ENCODE results near the gene CRTAC1. TPM values are rescaled to one million over a fixed set of nuclear protein-coding genes. Genes with fewer than 3 reads are reported as not detected.

Gene CRTAC1
- total and polyA plus RNA-seq, 9 of the 15 experiments (the other 6 are each of a cell fraction or from before 2014, with no cell fraction given): not detected

- in situ Hi-C loops (cut with MboI) (no loop called here), intact Hi-C loops (cut with micrococcal nuclease) (no loop called here)
- Histone ChIP-seq H3K79me2 (ENCODE audit: control insufficient read depth, insufficient read depth, low read length) (no peaks in the 10 kb centered on the region), H3K36me3 (ENCODE audit: control insufficient read depth, insufficient read depth, low read length) (no peaks in the 10 kb centered on the region), H3K27me3 (ENCODE audit: control insufficient read depth in 2 of 2, insufficient read depth in 2 of 2, low read length in 2 of 2) (peaks cover 5 to 34% of the 10 kb centered on the region in 2 experiments; a peak in 3 of 5 replicates), H3K4me3 (no peak overlapping the region), H3K9ac (ENCODE audit: insufficient read depth in 1 of 2, low read depth in 2 of 2, low read length in 2 of 2) (no peak overlapping the region), H3K9me3 (replicated peaks; ENCODE audit: control insufficient read depth, insufficient read depth, low read depth, low read length) (no peaks in the 10 kb centered on the region), H4K20me1 (replicated peaks; ENCODE audit: control insufficient read depth, insufficient read depth, low read length) (no peaks in the 10 kb centered on the region), H3K4me2 (ENCODE audit: insufficient read depth, low read length) (no peak overlapping the region), H3K9me1 (ENCODE audit: control insufficient read depth, insufficient read depth, low read length) (no peaks in the 10 kb centered on the region), H2AFZ (ENCODE audit: low read depth, low read length) (no peak overlapping the region), H3K27ac (ENCODE audit: extremely low read depth, low read depth, low read length) (no peak overlapping the region), H3K4me1 (replicated peaks in 1 of 2; ENCODE audit: control insufficient read depth in 2 of 2, insufficient read depth in 2 of 2, low read length in 2 of 2) (no peaks in the 10 kb centered on the region)
- WGBS (ENCODE audit: insufficient coverage, low coverage, missing lambda C conversion rate): 11% methylated on average over 3 of the region's 3 CpGs
- peak; percentile 76 for TF ChIP-seq ZFP36 (IDR thresholded peaks at IDR 0.05; ENCODE audit: low read depth, low read length, partially characterized antibody)
- no peak for TF ChIP-seq ELF4 (CRISPR knock-in tag; IDR thresholded peaks at IDR 0.05)
- TF ChIP-seq BCOR (IDR thresholded peaks at IDR 0.05): peak; percentile 48; the same call in 1 of the 2 replicates
- peak; percentile 89 for TF ChIP-seq RBM25 (IDR thresholded peaks at IDR 0.05; ENCODE audit: low read depth, low read length, severe bottlenecking)
- no peak for ATAC-seq
- no peak for FAIRE-seq
- no TSS peak for BruUV-seq (replicated peaks)
- ChIA-PET POLR2A (no interaction called here), CTCF (ENCODE audit: low intra/inter-chr PET ratio) (no interaction called here)
- DNase-seq (ENCODE audit: extremely low read depth in 1 of 4, low spot score in 3 of 4): no peak
These were observed 10.2 kb downstream of the CRTAC1 start for GRCh38 chr10:98020254-98020653.

GRCh38 chr10:98019784-98020183 lies 10.6 kb downstream of the CRTAC1 start:
- FAIRE-seq: no peak
- CTCF ChIA-PET (ENCODE audit: low intra/inter-chr PET ratio): no interaction called here
- Histone ChIP-seq H3K36me3 (ENCODE audit: control insufficient read depth, insufficient read depth, low read length) (no peaks in the 10 kb centered on the region), H3K4me2 (ENCODE audit: insufficient read depth, low read length) (no peak overlapping the region), H3K9me1 (ENCODE audit: control insufficient read depth, insufficient read depth, low read length) (no peaks in the 10 kb centered on the region), H2AFZ (ENCODE audit: low read depth, low read length) (no peak overlapping the region), H3K27me3 (ENCODE audit: control insufficient read depth in 2 of 2, insufficient read depth in 2 of 2, low read length in 2 of 2) (peaks cover 5 to 34% of the 10 kb centered on the region in 2 experiments; a peak in 3 of 5 replicates), H3K79me2 (ENCODE audit: control insufficient read depth, insufficient read depth, low read length) (no peaks in the 10 kb centered on the region), H3K9me3 (replicated peaks; ENCODE audit: control insufficient read depth, insufficient read depth, low read depth, low read length) (no peaks in the 10 kb centered on the region), H3K9ac (ENCODE audit: insufficient read depth in 1 of 2, low read depth in 2 of 2, low read length in 2 of 2) (no peak overlapping the region), H3K27ac (ENCODE audit: extremely low read depth, low read depth, low read length) (no peak overlapping the region), H3K4me3 (no peak overlapping the region), H3K4me1 (replicated peaks in 1 of 2; ENCODE audit: control insufficient read depth in 2 of 2, insufficient read depth in 2 of 2, low read length in 2 of 2) (no peaks in the 10 kb centered on the region), H4K20me1 (replicated peaks; ENCODE audit: control insufficient read depth, insufficient read depth, low read length) (no peaks in the 10 kb centered on the region)
- 0% methylated on average over 4 of the region's 4 CpGs for WGBS (ENCODE audit: insufficient coverage, low coverage, missing lambda C conversion rate)
- in situ Hi-C loops (cut with MboI) (no loop called here), intact Hi-C loops (cut with micrococcal nuclease) (no loop called here)
- ATAC-seq: no peak
- DNase-seq (ENCODE audit: extremely low read depth in 1 of 4, low spot score in 3 of 4): no peak
- BruUV-seq (replicated peaks): no TSS peak
- POLR2A ChIA-PET: no interaction called here
- no peak for TF ChIP-seq ZBTB26 (CRISPR knock-in tag; IDR thresholded peaks at IDR 0.05)
- TF ChIP-seq C11orf30 (IDR thresholded peaks at IDR 0.05; ENCODE audit: low read depth): no peak
- no peak for TF ChIP-seq AFF1 (IDR thresholded peaks at IDR 0.05; ENCODE audit: low read depth in 1 of 2, partially characterized antibody in 2 of 2)
- no peak for TF ChIP-seq FOXK2 (conservative IDR thresholded peaks at IDR 0.05 in 1 of 2, IDR thresholded peaks at IDR 0.05 in 1 of 2; ENCODE audit: low read depth in 2 of 2)
- no peak for TF ChIP-seq ZBTB8A (IDR thresholded peaks at IDR 0.05; ENCODE audit: partially characterized antibody)
- no peak for TF ChIP-seq SMAD3 (CRISPR knock-in tag; conservative IDR thresholded peaks at IDR 0.05)
- TF ChIP-seq SMC3 (conservative IDR thresholded peaks at IDR 0.05; ENCODE audit: insufficient read depth, low read depth, low read length): no peak
- no peak for TF ChIP-seq MTF1 (CRISPR knock-in tag; IDR thresholded peaks at IDR 0.05; ENCODE audit: borderline replicate concordance)
